ENCODE results near the gene SREBF2.

Gene SREBF2

GRCh38 chr22:41919357-41920224 is 86.7 kb downstream of the SREBF2 start:
- no peak overlapping the region for H3K9ac ChIP-seq
- no peaks in the 10 kb centered on the region for H3K9me3 ChIP-seq (ENCODE audit: control insufficient read depth, low read length)
- no peaks in the 10 kb centered on the region for H3K4me1 ChIP-seq
- H3K79me2 ChIP-seq: no peaks in the 10 kb centered on the region
- H3K4me3 ChIP-seq (ENCODE audit: low read depth, low read length): peak overlapping the region; percentile 40
- peak overlapping the region; percentile 81 for H3K4me2 ChIP-seq (ENCODE audit: low read length)
- H3K27ac ChIP-seq: no peak overlapping the region
- H3K27me3 ChIP-seq (ENCODE audit: control insufficient read depth, insufficient read depth, low read length): peaks cover 4% of the 10 kb centered on the region
- H3K36me3 ChIP-seq (ENCODE audit: control insufficient read depth, insufficient read depth, low read length): no peaks in the 10 kb centered on the region
- TF ChIP-seq CTCF (IDR thresholded peaks at IDR 0.05): no peak
- no peak overlapping the region for H2AFZ ChIP-seq

GRCh38 chr22:41920271-41920976 is 87.5 kb downstream of the SREBF2 start:
- Histone ChIP-seq H3K9me3 (ENCODE audit: control insufficient read depth, low read length) (no peaks in the 10 kb centered on the region), H3K4me3 (ENCODE audit: low read depth, low read length) (peak overlapping the region; percentile 40), H3K4me2 (ENCODE audit: low read length) (no peak overlapping the region), H3K36me3 (ENCODE audit: control insufficient read depth, insufficient read depth, low read length) (no peaks in the 10 kb centered on the region), H3K9ac (no peak overlapping the region), H2AFZ (no peak overlapping the region), H3K4me1 (no peaks in the 10 kb centered on the region), H3K27me3 (ENCODE audit: control insufficient read depth, insufficient read depth, low read length) (no peaks in the 10 kb centered on the region), H3K27ac (no peak overlapping the region), H3K79me2 (no peaks in the 10 kb centered on the region)
- no peak for TF ChIP-seq CTCF (IDR thresholded peaks at IDR 0.05)

GRCh38 chr22:41922328-41922727 is 89.4 kb downstream of the SREBF2 start:
- Histone ChIP-seq H3K36me3 (ENCODE audit: control insufficient read depth, insufficient read depth, low read length) (no peaks in the 10 kb centered on the region), H3K9ac (no peak overlapping the region), H3K4me3 (ENCODE audit: low read depth, low read length) (no peak overlapping the region), H3K4me2 (ENCODE audit: low read length) (no peak overlapping the region), H3K79me2 (no peaks in the 10 kb centered on the region), H3K9me3 (ENCODE audit: control insufficient read depth, low read length) (no peaks in the 10 kb centered on the region), H3K27me3 (ENCODE audit: control insufficient read depth, insufficient read depth, low read length) (no peaks in the 10 kb centered on the region), H2AFZ (no peak overlapping the region), H3K27ac (no peak overlapping the region), H3K4me1 (no peaks in the 10 kb centered on the region)
- TF ChIP-seq CTCF (IDR thresholded peaks at IDR 0.05): no peak

- Histone ChIP-seq H3K9me3 (ENCODE audit: control insufficient read depth, low read length) (no peaks in the 10 kb centered on the region), H3K4me3 (ENCODE audit: low read depth, low read length) (no peak overlapping the region), H3K79me2 (no peaks in the 10 kb centered on the region), H3K36me3 (ENCODE audit: control insufficient read depth, insufficient read depth, low read length) (no peaks in the 10 kb centered on the region), H3K27ac (no peak overlapping the region), H3K4me2 (ENCODE audit: low read length) (no peak overlapping the region), H3K27me3 (ENCODE audit: control insufficient read depth, insufficient read depth, low read length) (no peaks in the 10 kb centered on the region), H3K9ac (no peak overlapping the region), H3K4me1 (no peaks in the 10 kb centered on the region), H2AFZ (no peak overlapping the region)
- TF ChIP-seq CTCF (IDR thresholded peaks at IDR 0.05): no peak
Observed at GRCh38 chr22:41922940-41923594, 90.2 kb downstream of the SREBF2 start.

Data from parathyroid adenoma (tissue), 2 donors.